ENCODE data around the gene BTF3.

DNA sequence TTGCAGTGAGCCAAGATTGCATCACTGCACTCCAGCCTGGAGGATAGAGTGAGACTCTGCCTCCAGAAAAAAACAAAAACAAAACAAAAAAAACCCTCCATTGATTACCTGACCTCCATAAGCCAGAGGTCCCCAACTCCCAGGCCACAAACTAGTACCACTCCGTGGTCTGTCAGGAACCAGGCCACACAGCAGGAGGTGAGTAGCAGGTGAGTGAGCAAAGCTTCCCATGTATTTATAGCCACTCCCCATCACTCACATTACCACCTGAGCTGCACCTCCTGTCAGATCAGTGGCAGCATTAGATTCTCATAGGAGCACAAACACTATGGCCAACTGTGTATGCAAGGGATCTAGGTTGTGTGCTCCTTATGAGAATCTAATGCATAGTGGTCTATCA lies 13.7 kb upstream of the BTF3 start:
- TF ChIP-seq REST (IDR thresholded peaks at IDR 0.05; ENCODE audit: insufficient read depth in 1 of 2, low read depth in 2 of 2, low read length in 2 of 2) (no peak), POLR2AphosphoS5 (IDR thresholded peaks at IDR 0.05; ENCODE audit: low read depth, low read length) (no peak), TAF1 (IDR thresholded peaks at IDR 0.05; ENCODE audit: borderline replicate concordance, insufficient read depth, low read length) (no peak)
